SIG-M5 (cell line): ENCODE data around the gene HMG20A.

Source experiments
- DNase-seq: peaks from one replicate; lab custom pipeline; 2025; lab: John Stamatoyannopoulos, UW

The HMG20A gene

GRCh38 chr15:77476995-77477394, 56.3 kb downstream of the HMG20A start:
- no peak for DNase-seq

GRCh38 chr15:77478051-77478450, 57.4 kb downstream of the HMG20A start:
- DNase-seq, result no peak

GRCh38 chr15:77479015-77479414, 58.3 kb downstream of the HMG20A start:
- no peak for DNase-seq

GRCh38 chr15:77480859-77481633, 60.4 kb downstream of the HMG20A start:
- no peak for DNase-seq

- DNase-seq, result no peak
Observed at GRCh38 chr15:77481670-77482069, 61.0 kb downstream of the HMG20A start.

GRCh38 chr15:77482570-77482969, 61.9 kb downstream of the HMG20A start:
- DNase-seq, result no peak

- no peak for DNase-seq
Observed at GRCh38 chr15:77483425-77484140, 62.9 kb downstream of the HMG20A start.

- DNase-seq, result no peak
Observed at GRCh38 chr15:77484994-77485393, 64.3 kb downstream of the HMG20A start.

- DNase-seq, result no peak
Observed at GRCh38 chr15:77486542-77487468, 66.1 kb downstream of the HMG20A start.

GRCh38 chr15:77487469-77487842, 66.8 kb downstream of the HMG20A start:
- no peak for DNase-seq

GRCh38 chr15:77487888-77488287, 67.2 kb downstream of the HMG20A start:
- no peak for DNase-seq

GRCh38 chr15:77489647-77490046, 69.0 kb downstream of the HMG20A start:
- no peak for DNase-seq

GRCh38 chr15:77493324-77493907, 72.7 kb downstream of the HMG20A start:
- DNase-seq, result peak; percentile 49

- no peak for DNase-seq
Observed at GRCh38 chr15:77494073-77494867, 73.6 kb downstream of the HMG20A start.

GRCh38 chr15:77494964-77495363, 74.3 kb downstream of the HMG20A start:
- no peak for DNase-seq

- DNase-seq, result no peak
Observed at GRCh38 chr15:77495838-77496596, 75.3 kb downstream of the HMG20A start.

GRCh38 chr15:77496715-77497109, 76.0 kb downstream of the HMG20A start:
- peak; percentile 33 for DNase-seq

- no peak for DNase-seq
Observed at GRCh38 chr15:77497110-77497737, 76.5 kb downstream of the HMG20A start.

GRCh38 chr15:77497942-77498361, 77.3 kb downstream of the HMG20A start:
- DNase-seq, result no peak
